KOPT-K1 (cell line): ENCODE data around the gene TTLL11.

Experiments used
- H3K27ac ChIP-seq: fragments of 200-600 bp; sonication (generic); 2 replicates; pipeline ENCODE4 v1.5.1; 2016; ENCODE audit warnings: antibody characterized with exemption, mild to moderate bottlenecking, low read depth, low read length; ENCODE audit not compliant: poor library complexity, severe bottlenecking
- H3K36me3 ChIP-seq: fragments of 200-600 bp; sonication (generic); 2 replicates; pipeline ENCODE4 v1.5.1; 2017; ENCODE audit warnings: antibody characterized with exemption, mild to moderate bottlenecking, low read length, moderate library complexity; ENCODE audit not compliant: insufficient read depth
- H3K9me3 ChIP-seq: fragments of 200-600 bp; sonication (generic); 2 replicates; pipeline ENCODE4 v1.5.1; 2017; ENCODE audit warnings: antibody characterized with exemption, low read length, mild to moderate bottlenecking; ENCODE audit not compliant: insufficient read depth, poor library complexity, severe bottlenecking

Gene TTLL11

GRCh38 chr9:121779381-121780117 is 313.6 kb downstream of the TTLL11 start:
- Histone ChIP-seq H3K36me3 (no peaks in the 10 kb centered on the region), H3K27ac (no peak overlapping the region), H3K9me3 (no peaks in the 10 kb centered on the region)

DNA sequence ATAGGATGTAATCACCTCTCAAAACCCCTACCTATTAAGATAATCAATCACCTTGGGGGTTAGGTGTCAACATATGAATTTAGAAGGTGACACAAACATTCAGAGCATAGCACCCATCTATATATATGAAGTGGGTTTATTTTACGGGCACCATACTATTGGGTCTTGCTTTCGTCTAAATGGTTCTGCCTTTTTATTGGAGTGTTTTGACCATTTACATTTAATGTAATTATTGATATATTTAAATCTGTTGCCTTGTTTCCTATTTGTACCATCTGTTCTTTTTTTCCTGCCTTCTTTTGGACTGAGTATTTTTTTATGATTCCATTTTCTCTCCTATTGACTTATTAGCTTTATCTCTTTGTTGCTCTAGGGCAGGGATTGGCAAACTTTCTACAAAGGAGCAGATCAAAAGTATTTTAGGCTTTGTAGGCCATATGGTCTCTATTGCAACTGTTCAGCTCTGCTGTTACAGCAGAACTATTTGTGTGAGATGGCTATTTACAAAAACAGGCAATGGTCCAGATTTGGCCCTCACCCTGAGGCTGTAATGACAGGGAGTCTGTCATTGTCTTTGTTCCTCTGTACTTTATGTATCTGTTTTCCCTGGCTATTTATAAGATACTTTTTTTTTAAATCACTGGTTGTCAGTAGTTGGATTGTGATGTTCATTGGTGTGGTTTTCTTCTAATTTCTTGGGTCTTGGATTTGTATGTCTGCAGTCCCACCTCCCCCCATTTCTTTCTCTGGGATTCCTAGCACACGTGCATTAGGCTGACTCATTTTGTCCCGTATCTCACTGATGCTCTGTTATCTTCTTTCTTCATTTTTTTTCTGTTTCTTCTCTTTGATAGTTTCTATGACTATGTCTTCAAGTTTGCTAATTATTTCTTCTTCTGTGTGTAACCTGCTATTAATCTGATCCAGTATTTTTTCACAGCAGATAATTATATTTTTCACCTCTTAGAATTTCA is 314.6 kb downstream of the TTLL11 start:
- H3K9me3 ChIP-seq, result no peaks in the 10 kb centered on the region
- H3K36me3 ChIP-seq, result no peaks in the 10 kb centered on the region
- no peak overlapping the region for H3K27ac ChIP-seq

DNA sequence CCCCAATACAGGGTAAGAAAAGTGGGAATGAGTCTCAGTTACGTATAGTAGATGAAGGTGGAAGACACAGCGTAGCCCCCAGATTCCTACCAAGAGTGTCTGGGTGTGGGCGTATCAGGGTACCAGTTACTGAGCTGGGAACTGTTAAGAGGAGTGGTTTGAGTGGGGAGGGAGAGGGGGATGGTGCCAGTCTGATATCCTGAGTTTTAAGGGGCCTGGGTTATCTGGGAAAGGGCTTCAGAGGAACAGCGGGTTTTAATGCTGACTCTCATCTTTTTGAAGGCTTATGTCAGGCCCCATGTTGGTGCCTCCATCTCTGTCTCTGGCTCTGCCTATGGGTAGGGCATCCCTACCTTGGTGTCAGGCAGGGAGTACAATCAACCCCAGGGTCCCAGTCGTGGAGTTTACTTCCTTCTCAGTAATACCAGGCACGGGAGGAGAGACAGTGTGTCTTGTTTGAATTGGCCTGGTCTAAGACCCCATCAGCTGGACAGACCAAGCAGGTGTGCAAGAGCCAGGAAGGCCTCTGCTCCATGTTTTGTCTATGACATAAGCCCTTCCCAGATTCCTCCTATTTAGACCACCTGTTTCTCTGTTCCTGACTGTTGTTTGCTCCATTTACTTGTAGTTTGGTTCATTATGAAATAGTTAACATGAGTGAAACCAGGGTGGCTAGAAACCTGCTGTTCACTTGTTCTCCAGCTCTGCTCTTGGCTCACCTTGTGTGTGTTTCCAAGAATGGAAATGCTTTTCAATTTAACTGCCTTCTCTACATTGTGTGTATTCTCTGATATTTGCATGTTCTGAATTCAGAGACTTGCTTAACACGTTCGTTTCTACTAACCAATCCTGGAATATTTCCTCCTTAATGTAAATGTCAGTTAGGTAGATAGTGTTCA is 316.1 kb downstream of the TTLL11 start:
- Histone ChIP-seq H3K36me3 (no peaks in the 10 kb centered on the region), H3K27ac (no peak overlapping the region), H3K9me3 (no peaks in the 10 kb centered on the region)

- no peak overlapping the region for H3K27ac ChIP-seq
- H3K9me3 ChIP-seq, result no peaks in the 10 kb centered on the region
- no peaks in the 10 kb centered on the region for H3K36me3 ChIP-seq
Observed at GRCh38 chr9:121776001-121776738, 316.9 kb downstream of the TTLL11 start.

DNA sequence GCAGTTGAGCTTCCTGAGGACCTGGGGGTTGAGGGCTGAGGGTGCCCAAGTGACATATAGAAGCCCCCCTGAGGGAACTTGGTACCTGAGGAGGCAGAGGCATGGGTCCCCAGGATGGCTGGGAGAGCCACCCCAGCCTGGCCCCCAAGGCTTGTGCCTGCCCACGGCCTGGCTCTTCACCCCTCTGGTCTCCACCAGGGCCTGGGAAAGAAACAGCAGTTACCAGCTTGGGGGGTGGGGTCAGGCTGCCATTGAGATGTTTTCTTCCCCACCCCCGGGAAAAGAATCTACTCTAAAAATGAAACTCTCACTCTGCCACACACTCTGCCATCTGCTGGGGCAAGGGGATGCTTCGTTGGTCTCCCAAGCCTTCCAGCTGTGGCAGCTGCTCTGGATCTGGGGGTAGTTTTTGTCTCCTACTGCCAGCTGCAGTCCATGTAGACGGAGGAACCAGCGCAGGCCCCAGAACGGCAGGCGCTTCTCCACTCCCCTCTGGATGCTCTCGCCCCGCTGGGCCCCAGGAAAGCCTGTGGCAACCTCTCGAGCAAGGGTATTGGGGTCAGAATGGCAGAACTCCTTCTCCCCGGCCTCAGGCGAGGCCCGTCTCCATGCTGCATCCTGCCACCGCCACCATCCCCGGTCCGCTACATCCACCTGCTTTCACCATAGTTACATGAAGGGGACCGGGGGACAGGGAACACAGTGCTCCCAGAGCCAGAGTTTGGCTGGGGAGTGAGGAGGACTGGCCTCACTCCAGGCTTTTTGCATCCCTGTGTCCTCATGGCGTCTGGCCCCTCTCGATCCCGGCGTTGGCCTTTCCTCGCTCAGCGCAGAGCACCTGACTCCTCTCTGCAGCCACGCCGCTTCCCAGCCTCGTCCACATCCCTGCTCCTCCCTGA is 318.1 kb downstream of the TTLL11 start:
- H3K36me3 ChIP-seq, result no peaks in the 10 kb centered on the region
- no peak overlapping the region for H3K27ac ChIP-seq
- H3K9me3 ChIP-seq, result no peaks in the 10 kb centered on the region

DNA sequence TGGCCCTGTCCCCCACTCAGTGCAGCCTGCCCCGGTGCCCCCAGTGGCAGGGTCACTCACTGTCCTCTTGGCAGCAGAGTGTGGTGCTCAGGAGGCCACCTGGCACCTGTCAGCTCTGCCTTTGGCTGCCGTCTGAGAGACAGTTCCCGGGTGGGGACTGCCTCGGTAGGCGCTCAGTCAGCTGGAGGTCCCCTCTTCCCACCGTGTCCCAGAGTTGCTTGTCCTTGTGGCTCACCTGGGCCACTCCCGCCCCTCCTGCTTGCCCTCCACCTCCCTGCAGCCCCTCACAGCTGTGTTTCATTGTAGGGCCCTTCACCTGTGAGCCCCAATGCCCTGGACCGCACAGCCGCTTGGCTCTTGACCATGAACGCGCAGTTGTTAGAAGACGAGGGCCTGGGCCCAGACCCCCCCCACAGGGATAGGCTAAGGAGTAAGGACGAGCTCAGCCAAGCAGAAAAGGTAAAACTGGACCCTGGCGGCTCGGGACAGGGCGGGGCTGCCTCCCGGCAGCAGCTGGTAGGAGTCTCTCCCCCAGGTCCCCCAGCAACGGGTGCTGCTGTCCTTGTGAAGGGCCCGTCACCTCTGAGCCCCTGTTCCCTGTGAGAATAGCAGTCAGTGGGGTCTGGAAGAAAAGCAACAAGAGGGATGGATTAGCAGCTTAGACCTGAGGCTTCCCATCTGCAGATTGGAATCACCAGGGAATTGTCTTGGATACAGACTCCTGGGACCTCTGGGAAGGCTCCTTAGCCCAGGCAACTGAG is 319.0 kb downstream of the TTLL11 start:
- Histone ChIP-seq H3K9me3 (no peaks in the 10 kb centered on the region), H3K36me3 (no peaks in the 10 kb centered on the region), H3K27ac (no peak overlapping the region)

- no peaks in the 10 kb centered on the region for H3K36me3 ChIP-seq
Observed at GRCh38 chr9:121773286-121773953, 319.7 kb downstream of the TTLL11 start.

GRCh38 chr9:121772600-121773285 is 320.4 kb downstream of the TTLL11 start:
- Histone ChIP-seq H3K36me3 (no peaks in the 10 kb centered on the region), H3K27ac (no peak overlapping the region), H3K9me3 (no peaks in the 10 kb centered on the region)

More at GRCh38 chr9:121773286-121773953, 319.7 kb downstream of the TTLL11 start:
- H3K27ac ChIP-seq, result no peak overlapping the region
- H3K9me3 ChIP-seq, result no peaks in the 10 kb centered on the region
